SK-N-SH (cell line): ENCODE data around the gene GRK3. TPM values are rescaled to one million over a fixed set of nuclear protein-coding genes. Genes with fewer than 3 reads are reported as not detected.

Source experiments
- CTCF ChIA-PET: fragments of 300-600, 350-600 bp; formaldehyde crosslinking; extraction: SDS; loops from one replicate; lab custom pipeline; 2021; lab: Yijun Ruan, JAX
- POLR2A ChIA-PET: fragments of 350-600 bp; sonication (Branson Sonifier 250); formaldehyde crosslinking; extraction: SDS; loops from one replicate; lab custom pipeline; 2020; ENCODE audit warnings: antibody characterized with exemption, inconsistent platforms; lab: Yijun Ruan, JAX
- DNase-seq: peaks from one replicate; pipeline ENCODE4 v3.0.0; 2012
- H2AFZ ChIP-seq: fragments of 200-600 bp; sonication (generic); 2 replicates; pipeline ENCODE4 v1.8.1; 2016; ENCODE audit warnings: antibody characterized with exemption, mild to moderate bottlenecking, low read depth
- H3F3A ChIP-seq: fragments of 200-600 bp; sonication (generic); replicated peaks from 2 replicates; pipeline ENCODE3; 2016; ENCODE audit warnings: antibody characterized with exemption, mild to moderate bottlenecking; ENCODE audit not compliant: insufficient read depth
- H3K27ac ChIP-seq, 2 experiments: fragments of 200-500 bp in 1 of 2; fragments of 200-600 bp in 1 of 2; sonication (Bioruptor generic) in 1 of 2; sonication (generic), shearing (Covaris generic) in 1 of 2; 2 replicates each; pipeline versions ENCODE4 v1.5.1 to v1.6.1; 2014 to 2016; ENCODE audit warnings: low read depth in 2 of 2, inconsistent platforms in 1 of 2, low read length in 1 of 2, mild to moderate bottlenecking in 1 of 2, mixed read lengths in 1 of 2
- H3K27me3 ChIP-seq: fragments of 200-600 bp; sonication (generic), shearing (Covaris generic); 2 replicates; pipeline ENCODE4 v1.6.1; 2016; ENCODE audit warnings: mixed run types; ENCODE audit not compliant: insufficient read depth
- H3K36me3 ChIP-seq, 2 experiments: fragments of 200-500 bp in 1 of 2; fragments of 200-600 bp in 1 of 2; sonication (Bioruptor generic) in 1 of 2; sonication (generic) in 1 of 2; replicated peaks in 1 of 2; 2 replicates each; pipeline versions ENCODE3 to v1.5.1; 2014 to 2016; ENCODE audit warnings: low read length in 1 of 2, mild to moderate bottlenecking in 1 of 2; ENCODE audit not compliant: insufficient read depth in 2 of 2, control insufficient read depth in 1 of 2
- H3K4me1 ChIP-seq, 2 experiments: fragments of 200-500 bp in 1 of 2; fragments of 200-600 bp in 1 of 2; sonication (Bioruptor generic) in 1 of 2; sonication (generic), shearing (Covaris generic) in 1 of 2; 2 replicates each; pipeline versions ENCODE4 v1.5.1 to v1.6.1; 2014 to 2016; ENCODE audit warnings: low read depth in 1 of 2, low read length in 1 of 2, mixed run types in 1 of 2; ENCODE audit not compliant: insufficient read depth in 2 of 2, control insufficient read depth in 1 of 2
- H3K4me2 ChIP-seq: fragments of 200-600 bp; sonication (generic), shearing (Covaris generic); 2 replicates; pipeline ENCODE4 v1.6.1; 2017; ENCODE audit warnings: mixed run types
- H3K4me3 ChIP-seq, 2 experiments: fragments of 200-500 bp in 1 of 2; fragments of 200-600 bp in 1 of 2; sonication (Bioruptor generic) in 1 of 2; sonication (generic), shearing (Covaris generic) in 1 of 2; 2 replicates each; pipeline versions ENCODE4 v1.5.1 to v1.8.1; 2014 to 2016; ENCODE audit warnings: low read depth in 2 of 2, inconsistent platforms in 1 of 2, low read length in 1 of 2, mild to moderate bottlenecking in 1 of 2, mixed read lengths in 1 of 2, moderate library complexity in 1 of 2
- H3K79me2 ChIP-seq: fragments of 200-600 bp; sonication (generic); 2 replicates; pipeline ENCODE4 v1.8.1; 2017; ENCODE audit warnings: mild to moderate bottlenecking; ENCODE audit not compliant: insufficient read depth
- H3K9ac ChIP-seq: fragments of 200-600 bp; sonication (generic); 2 replicates; pipeline ENCODE4 v1.6.1; 2017; ENCODE audit warnings: mixed run types
- H3K9me2 ChIP-seq: fragments of 200-600 bp; sonication (generic); 2 replicates; pipeline ENCODE4 v1.6.1; 2017; ENCODE audit warnings: mixed run types
- H3K9me3 ChIP-seq: fragments of 200-600 bp; sonication (generic); 2 replicates; pipeline ENCODE4 v1.6.1; 2017; ENCODE audit warnings: mixed run types, mild to moderate bottlenecking, moderate library complexity
- H4K20me1 ChIP-seq: fragments of 200-600 bp; sonication (generic); 2 replicates; pipeline ENCODE4 v1.6.1; 2017; ENCODE audit warnings: mild to moderate bottlenecking, mixed run types; ENCODE audit not compliant: insufficient read depth
- CHD2 ChIP-seq: fragments of 150-350 bp; IDR thresholded peaks from 2 replicates; pipeline ENCODE4 v1.6.1; 2018; ENCODE audit warnings: low read length; ENCODE audit not compliant: partially characterized antibody
- EP300 ChIP-seq, 2 experiments: IDR thresholded peaks; 2 replicates each; pipeline versions ENCODE4 v1.4.0 to v1.6.1; 2012; ENCODE audit warnings: borderline replicate concordance in 1 of 2, low read depth in 1 of 2, low read length in 1 of 2
- FOSL2 ChIP-seq: IDR thresholded peaks from 2 replicates; pipeline ENCODE4 v1.4.0; 2012; ENCODE audit warnings: low read depth, mild to moderate bottlenecking, moderate library complexity, borderline replicate concordance
- FOXJ3 ChIP-seq: sonication (generic); formaldehyde crosslinking; IDR thresholded peaks from 2 replicates; pipeline ENCODE4 v1.5.1; 2020; ENCODE audit warnings: mild to moderate bottlenecking, missing genetic modification reagents
- JUND ChIP-seq: IDR thresholded peaks from 2 replicates; pipeline ENCODE4 v1.4.0; 2012
- MEF2A ChIP-seq: IDR thresholded peaks from 2 replicates; pipeline ENCODE4 v1.4.0; 2012; ENCODE audit warnings: low read depth, borderline replicate concordance
- NFIC ChIP-seq: IDR thresholded peaks from 2 replicates; pipeline ENCODE4 v1.4.0; 2012; ENCODE audit warnings: borderline replicate concordance
- NRF1 ChIP-seq: IDR thresholded peaks from 2 replicates; pipeline ENCODE4 v1.6.1; 2012; ENCODE audit warnings: low read depth, mild to moderate bottlenecking, low read length
- TAF1 ChIP-seq: IDR thresholded peaks from 2 replicates; pipeline ENCODE4 v1.6.1; 2012; ENCODE audit warnings: low read depth, mild to moderate bottlenecking, low read length, moderate library complexity, borderline replicate concordance
- TCF12 ChIP-seq: IDR thresholded peaks from 2 replicates; pipeline ENCODE4 v1.4.0; 2012
- TEAD4 ChIP-seq: IDR thresholded peaks from 2 replicates; pipeline ENCODE4 v1.4.0; 2012; ENCODE audit warnings: mild to moderate bottlenecking, borderline replicate concordance; ENCODE audit not compliant: insufficient read depth
- WGBS: methylation state at CpG from one replicate; pipeline ENCODE4 v1.1.6; 2017; ENCODE audit warnings: low lambda C conversion rate; 5-methylcytosine and 5-hydroxymethylcytosine counted together
- polyA plus RNA-seq, 3 experiments: library from polyadenylated mRNA; depleted of rRNA; stranded (reverse); fragments of >200 nt; gene quantifications; 2 replicates each; pipeline ENCODE4 v1.2.3, GENCODE V29; 2012
- TF ChIP-seq, protein P1 (sequence below): IDR thresholded peaks from 2 replicates; pipeline ENCODE4; 2012
- TF ChIP-seq, protein P2 (sequence below): IDR thresholded peaks from 2 replicates; pipeline ENCODE4 v1.6.1; 2012; ENCODE audit warnings: mild to moderate bottlenecking, low read depth, low read length, moderate library complexity
- TF ChIP-seq, protein P3 (sequence below): IDR thresholded peaks from 2 replicates; pipeline ENCODE4 v1.4.0; 2012; ENCODE audit warnings: low read depth, borderline replicate concordance

The GRK3 gene
- polyA plus RNA-seq, 1 of the 3 experiments (the other 2 are of a cell fraction): 1.3 TPM

DNA sequence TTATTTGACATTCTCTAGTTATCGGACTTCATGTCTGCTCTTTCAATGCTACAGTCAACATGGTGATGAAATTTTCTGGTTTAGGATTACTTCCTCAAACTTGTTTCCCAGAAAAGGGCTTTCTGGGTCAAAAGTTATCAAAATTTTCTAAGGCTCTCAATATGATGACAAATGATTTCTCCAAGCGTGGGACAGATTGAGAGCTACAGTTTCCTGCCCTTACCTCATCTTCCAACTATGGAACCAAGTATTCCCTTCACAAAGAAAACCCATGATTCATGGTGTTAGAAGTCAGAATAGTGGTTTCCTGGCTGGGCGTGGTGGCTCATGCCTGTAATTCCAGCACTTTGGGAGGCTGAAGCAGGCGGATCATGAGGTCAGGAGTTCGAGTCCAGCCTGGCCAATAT lies 195.4 kb downstream of the GRK3 start:
- H3K4me1 ChIP-seq: peaks cover 0 to 17% of the 10 kb centered on the region in 2 experiments; a peak in 2 of 4 replicates
- ChIA-PET CTCF (interaction anchor here (1.3 to 6.6 kb wide), 2 partner anchors 14 to 59 kb away, joined by 3 to 65 read pairs; no protein-coding TSS in a partner anchor), POLR2A (no interaction called here)
- no peaks in the 10 kb centered on the region for H3K9me3 ChIP-seq
- H3K27me3 ChIP-seq: no peaks in the 10 kb centered on the region
- H3K4me3 ChIP-seq: no peak overlapping the region
- TF ChIP-seq EP300 (IDR thresholded peaks at IDR 0.05; ENCODE audit: borderline replicate concordance in 1 of 2, low read depth in 1 of 2, low read length in 1 of 2) (peak in 1 of 2 experiments; percentile 41; a peak in 1 of 4 replicates), FOXJ3 (CRISPR knock-in tag) (no peak), TCF12 (peak; percentile 60), JUND (peak; percentile 75), NFIC (no peak), TEAD4 (peak; percentile 53; the same call in 1 of the 2 replicates), FOSL2 (peak; percentile 56; the same call in 1 of the 2 replicates)
- TF ChIP-seq, protein P1, sequence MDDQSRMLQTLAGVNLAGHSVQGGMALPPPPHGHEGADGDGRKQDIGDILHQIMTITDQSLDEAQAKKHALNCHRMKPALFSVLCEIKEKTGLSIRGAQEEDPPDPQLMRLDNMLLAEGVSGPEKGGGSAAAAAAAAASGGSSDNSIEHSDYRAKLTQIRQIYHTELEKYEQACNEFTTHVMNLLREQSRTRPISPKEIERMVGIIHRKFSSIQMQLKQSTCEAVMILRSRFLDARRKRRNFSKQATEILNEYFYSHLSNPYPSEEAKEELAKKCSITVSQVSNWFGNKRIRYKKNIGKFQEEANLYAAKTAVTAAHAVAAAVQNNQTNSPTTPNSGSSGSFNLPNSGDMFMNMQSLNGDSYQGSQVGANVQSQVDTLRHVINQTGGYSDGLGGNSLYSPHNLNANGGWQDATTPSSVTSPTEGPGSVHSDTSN: peak; percentile 64
- no peak overlapping the region for H3K9ac ChIP-seq
- no peaks in the 10 kb centered on the region for H4K20me1 ChIP-seq
- no peaks in the 10 kb centered on the region for H3K36me3 ChIP-seq
- no peaks in the 10 kb centered on the region for H3F3A ChIP-seq
- H2AFZ ChIP-seq: no peak overlapping the region
- WGBS: 31% methylated on average over 5 of the region's 5 CpGs
- no peak for DNase-seq
- no peaks in the 10 kb centered on the region for H3K79me2 ChIP-seq
- H3K4me2 ChIP-seq: no peak overlapping the region; the same call in 1 of the 2 replicates
- H3K9me2 ChIP-seq: no peaks in the 10 kb centered on the region
- peak overlapping the region in 1 of 2 experiments; percentile 80; a peak in 2 of 4 replicates for H3K27ac ChIP-seq

DNA sequence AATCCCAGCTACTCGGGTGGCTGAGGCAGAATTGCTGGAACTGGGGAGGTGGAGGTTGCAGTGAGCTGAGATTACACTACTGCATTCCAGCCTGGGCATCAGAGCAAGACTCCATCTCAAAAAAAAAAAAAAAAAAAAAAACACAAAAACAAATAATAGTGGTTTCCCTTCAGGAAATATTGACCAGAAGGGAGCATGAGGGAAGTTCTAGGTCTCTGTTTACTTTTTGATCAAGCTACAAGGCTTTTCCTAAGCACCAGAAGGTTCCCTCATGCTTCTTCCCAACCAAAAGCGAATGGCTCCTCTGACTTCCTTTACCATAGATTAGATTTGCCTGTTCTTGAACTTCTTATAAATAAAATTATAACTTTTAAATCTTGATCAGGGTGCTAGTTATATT lies 195.8 kb downstream of the GRK3 start:
- H3K27ac ChIP-seq: peak overlapping the region in 1 of 2 experiments; percentile 80; a peak in 3 of 4 replicates
- no peaks in the 10 kb centered on the region for H3K79me2 ChIP-seq
- ChIA-PET POLR2A (no interaction called here), CTCF (interaction anchor here (0.8 to 6.6 kb wide), 7 partner anchors 10 to 524 kb away, joined by 3 to 65 read pairs (median 4); no protein-coding TSS in a partner anchor)
- no peaks in the 10 kb centered on the region for H3K36me3 ChIP-seq
- TF ChIP-seq CHD2: no peak
- TF ChIP-seq NFIC: no peak
- TF ChIP-seq MEF2A: no peak
- TF ChIP-seq, protein P2, sequence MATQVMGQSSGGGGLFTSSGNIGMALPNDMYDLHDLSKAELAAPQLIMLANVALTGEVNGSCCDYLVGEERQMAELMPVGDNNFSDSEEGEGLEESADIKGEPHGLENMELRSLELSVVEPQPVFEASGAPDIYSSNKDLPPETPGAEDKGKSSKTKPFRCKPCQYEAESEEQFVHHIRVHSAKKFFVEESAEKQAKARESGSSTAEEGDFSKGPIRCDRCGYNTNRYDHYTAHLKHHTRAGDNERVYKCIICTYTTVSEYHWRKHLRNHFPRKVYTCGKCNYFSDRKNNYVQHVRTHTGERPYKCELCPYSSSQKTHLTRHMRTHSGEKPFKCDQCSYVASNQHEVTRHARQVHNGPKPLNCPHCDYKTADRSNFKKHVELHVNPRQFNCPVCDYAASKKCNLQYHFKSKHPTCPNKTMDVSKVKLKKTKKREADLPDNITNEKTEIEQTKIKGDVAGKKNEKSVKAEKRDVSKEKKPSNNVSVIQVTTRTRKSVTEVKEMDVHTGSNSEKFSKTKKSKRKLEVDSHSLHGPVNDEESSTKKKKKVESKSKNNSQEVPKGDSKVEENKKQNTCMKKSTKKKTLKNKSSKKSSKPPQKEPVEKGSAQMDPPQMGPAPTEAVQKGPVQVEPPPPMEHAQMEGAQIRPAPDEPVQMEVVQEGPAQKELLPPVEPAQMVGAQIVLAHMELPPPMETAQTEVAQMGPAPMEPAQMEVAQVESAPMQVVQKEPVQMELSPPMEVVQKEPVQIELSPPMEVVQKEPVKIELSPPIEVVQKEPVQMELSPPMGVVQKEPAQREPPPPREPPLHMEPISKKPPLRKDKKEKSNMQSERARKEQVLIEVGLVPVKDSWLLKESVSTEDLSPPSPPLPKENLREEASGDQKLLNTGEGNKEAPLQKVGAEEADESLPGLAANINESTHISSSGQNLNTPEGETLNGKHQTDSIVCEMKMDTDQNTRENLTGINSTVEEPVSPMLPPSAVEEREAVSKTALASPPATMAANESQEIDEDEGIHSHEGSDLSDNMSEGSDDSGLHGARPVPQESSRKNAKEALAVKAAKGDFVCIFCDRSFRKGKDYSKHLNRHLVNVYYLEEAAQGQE: no peak
- TF ChIP-seq, protein P1: no peak
- no peak for TF ChIP-seq NRF1
- TF ChIP-seq, protein P3, sequence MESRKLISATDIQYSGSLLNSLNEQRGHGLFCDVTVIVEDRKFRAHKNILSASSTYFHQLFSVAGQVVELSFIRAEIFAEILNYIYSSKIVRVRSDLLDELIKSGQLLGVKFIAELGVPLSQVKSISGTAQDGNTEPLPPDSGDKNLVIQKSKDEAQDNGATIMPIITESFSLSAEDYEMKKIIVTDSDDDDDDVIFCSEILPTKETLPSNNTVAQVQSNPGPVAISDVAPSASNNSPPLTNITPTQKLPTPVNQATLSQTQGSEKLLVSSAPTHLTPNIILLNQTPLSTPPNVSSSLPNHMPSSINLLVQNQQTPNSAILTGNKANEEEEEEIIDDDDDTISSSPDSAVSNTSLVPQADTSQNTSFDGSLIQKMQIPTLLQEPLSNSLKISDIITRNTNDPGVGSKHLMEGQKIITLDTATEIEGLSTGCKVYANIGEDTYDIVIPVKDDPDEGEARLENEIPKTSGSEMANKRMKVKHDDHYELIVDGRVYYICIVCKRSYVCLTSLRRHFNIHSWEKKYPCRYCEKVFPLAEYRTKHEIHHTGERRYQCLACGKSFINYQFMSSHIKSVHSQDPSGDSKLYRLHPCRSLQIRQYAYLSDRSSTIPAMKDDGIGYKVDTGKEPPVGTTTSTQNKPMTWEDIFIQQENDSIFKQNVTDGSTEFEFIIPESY: no peak
- no peak for TF ChIP-seq TAF1
- no peak for TF ChIP-seq FOSL2
- H3K9ac ChIP-seq: no peak overlapping the region
- no peak overlapping the region for H3K4me3 ChIP-seq
- no peak for DNase-seq
- no peaks in the 10 kb centered on the region for H3K9me3 ChIP-seq
- H4K20me1 ChIP-seq: no peaks in the 10 kb centered on the region
- H2AFZ ChIP-seq: no peak overlapping the region
- 50% methylated on average over 2 of the region's 2 CpGs for WGBS
- H3F3A ChIP-seq: no peaks in the 10 kb centered on the region
- no peaks in the 10 kb centered on the region for H3K27me3 ChIP-seq
- peaks cover 0 to 17% of the 10 kb centered on the region in 2 experiments; a peak in 2 of 4 replicates for H3K4me1 ChIP-seq
- no peak overlapping the region; the same call in 1 of the 2 replicates for H3K4me2 ChIP-seq
- no peaks in the 10 kb centered on the region for H3K9me2 ChIP-seq
